Activated T-helper 2 cell treated with anti-CD3 and anti-CD28 coated beads, Interferon-gamma antibody, Interleukin-2, Interleukin-4, amounts not matched to agents 10 μg/mL and 5 μg/mL and 100 μg/mL, durations not matched to agents 14 hours and 24 hours and 36 hours (primary cell): ENCODE measurements around the gene CIROP. TPM values are rescaled to one million over a fixed set of nuclear protein-coding genes. Genes with fewer than 3 reads are reported as not detected.

Experiments used
- DNase-seq: peaks from one replicate; pipeline ENCODE4 v3.0.0; 2021; ENCODE audit warnings: low spot score
- H3K27ac Mint-ChIP-seq: one replicate; pipeline ENCODE4 v1.8.0; 2021; ENCODE audit warnings: mixed read lengths
- H3K27me3 Mint-ChIP-seq: one replicate; pipeline ENCODE4 v1.8.0; 2021; ENCODE audit warnings: low read depth, mixed read lengths
- H3K36me3 Mint-ChIP-seq: one replicate; pipeline ENCODE4 v1.8.0; 2021; ENCODE audit warnings: low read depth, mixed read lengths
- H3K4me1 Mint-ChIP-seq: one replicate; pipeline ENCODE4 v1.8.0; 2021; ENCODE audit warnings: low read depth, mixed read lengths
- H3K4me3 Mint-ChIP-seq: one replicate; pipeline ENCODE4 v1.8.0; 2021; ENCODE audit warnings: low read depth, mild to moderate bottlenecking, moderate library complexity, mixed read lengths
- H3K9me3 Mint-ChIP-seq: one replicate; pipeline ENCODE4 v1.8.0; 2021; ENCODE audit warnings: mixed read lengths
- intact Hi-C: fragments of 100-400 bp; cut with micrococcal nuclease; formaldehyde crosslinking; loops from one replicate; pipeline ENCODE4 v1.15.1; 2023
- total RNA-seq: library from RNA; stranded (reverse); gene quantifications from 2 replicates; pipeline ENCODE4 v1.2.3, GENCODE V29; 2022

The CIROP gene
- total RNA-seq, 1 donor from 2014 or later: not detected

DNA sequence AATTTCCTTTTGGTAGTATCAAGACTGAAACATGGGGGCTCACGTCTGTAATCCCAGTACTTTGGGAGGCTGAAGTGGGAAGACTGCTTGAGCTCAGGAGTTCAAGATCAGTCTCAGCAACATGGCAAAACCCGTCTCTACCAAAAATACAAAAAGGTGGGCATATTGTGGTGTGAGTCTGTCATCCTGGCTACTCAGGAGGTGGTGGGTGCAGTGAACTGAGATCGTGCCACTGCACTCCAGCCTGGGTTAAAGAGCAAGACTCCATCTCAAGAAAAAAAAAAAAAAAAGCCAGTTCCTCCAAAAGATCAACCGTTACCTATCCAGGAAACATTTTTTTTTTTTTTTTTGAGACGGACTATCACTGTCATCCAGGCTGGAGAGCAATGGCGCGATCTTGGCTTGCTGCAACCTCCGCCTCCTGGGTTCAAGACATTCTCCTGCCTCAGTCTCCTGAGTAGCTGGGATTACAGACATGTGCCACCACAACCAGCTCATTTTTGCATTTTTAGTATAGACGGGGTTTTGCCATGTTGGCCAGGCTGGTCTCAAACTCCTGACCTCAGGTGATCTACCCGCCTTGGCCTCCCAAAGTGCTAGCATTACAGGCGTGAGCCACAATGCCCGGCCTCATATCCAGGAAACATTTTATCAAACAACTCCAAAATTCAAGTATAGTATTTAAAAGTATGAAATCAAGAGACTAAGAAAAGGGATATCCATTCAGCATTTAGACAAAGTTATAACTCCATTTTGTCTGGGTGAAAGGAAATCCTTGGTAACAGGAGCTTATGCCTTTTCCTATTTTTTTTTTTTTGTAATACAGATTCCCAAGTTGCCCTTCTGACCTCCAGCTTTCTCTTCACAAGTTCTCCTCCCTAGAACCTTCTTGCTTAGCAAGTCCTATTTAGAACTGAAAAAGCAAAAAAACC, 13.2 kb downstream of the CIROP start:
- no peak overlapping the region for H3K27ac Mint-ChIP-seq
- no peaks in the 10 kb centered on the region for H3K9me3 Mint-ChIP-seq
- no peak for DNase-seq
- H3K27me3 Mint-ChIP-seq: no peaks in the 10 kb centered on the region
- intact Hi-C loops: no loop called here
- H3K36me3 Mint-ChIP-seq: peaks cover 61% of the 10 kb centered on the region
- no peak overlapping the region for H3K4me3 Mint-ChIP-seq
- H3K4me1 Mint-ChIP-seq: peaks cover 31% of the 10 kb centered on the region

DNA sequence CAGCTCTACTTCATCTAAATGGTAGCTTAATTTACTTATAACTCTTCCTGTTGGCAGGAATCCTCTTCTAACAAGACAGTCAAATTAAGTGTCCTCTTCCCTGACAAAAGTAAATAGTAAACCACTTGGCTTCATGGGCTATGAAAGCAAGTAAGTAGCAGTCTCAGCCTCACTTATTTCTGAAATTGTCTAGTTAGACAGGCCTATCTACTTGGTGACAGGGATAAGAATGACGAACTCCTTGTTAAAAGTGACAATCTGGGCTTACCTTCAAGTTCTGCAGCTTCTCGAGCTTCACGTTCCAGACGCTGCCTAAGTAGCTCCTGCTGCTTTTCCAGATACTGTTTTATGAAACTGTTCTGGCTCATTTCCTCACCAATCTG, 14.5 kb downstream of the CIROP start:
- H3K36me3 Mint-ChIP-seq: peaks cover 74% of the 10 kb centered on the region
- H3K27ac Mint-ChIP-seq: no peak overlapping the region
- no peaks in the 10 kb centered on the region for H3K9me3 Mint-ChIP-seq
- DNase-seq: no peak
- H3K27me3 Mint-ChIP-seq: no peaks in the 10 kb centered on the region
- intact Hi-C loops: no loop called here
- H3K4me3 Mint-ChIP-seq: no peak overlapping the region
- H3K4me1 Mint-ChIP-seq: peaks cover 41% of the 10 kb centered on the region

DNA sequence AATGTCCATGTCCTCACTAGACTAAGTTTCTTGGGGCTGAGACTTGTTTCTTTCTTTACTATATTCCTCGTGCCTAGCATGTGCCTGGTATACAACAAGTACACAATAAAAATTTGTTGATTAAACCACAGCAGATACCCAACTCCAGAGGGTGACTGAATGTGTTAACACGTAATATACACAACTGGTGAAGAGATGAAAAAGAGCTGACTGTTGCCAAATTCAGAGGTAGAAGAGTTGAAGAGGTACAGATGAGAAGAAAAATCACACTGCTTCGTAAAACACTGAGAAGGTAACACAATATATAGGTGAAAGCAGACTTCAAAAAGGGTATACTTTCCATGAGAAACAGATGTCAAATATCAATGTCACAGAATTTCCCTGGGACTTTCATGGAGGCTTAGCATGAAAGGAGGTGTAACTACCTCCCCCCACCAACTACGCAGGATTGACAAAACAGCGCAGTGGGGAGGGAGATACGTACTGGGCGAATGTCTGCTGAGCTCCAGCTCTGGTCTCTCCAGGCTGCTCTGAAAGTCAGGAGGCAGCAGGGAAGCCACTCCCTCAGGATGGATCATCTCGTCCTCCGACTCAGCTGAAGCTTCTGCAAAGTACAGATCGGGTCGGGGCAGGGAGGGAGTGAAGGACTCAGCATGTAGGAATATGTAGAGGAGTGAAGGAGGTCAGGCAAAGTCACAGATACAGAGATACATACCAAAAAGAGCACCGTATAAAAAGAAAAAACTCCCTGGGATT, 15.1 kb downstream of the CIROP start:
- Mint-ChIP-seq H3K4me3 (no peak overlapping the region), H3K4me1 (peaks cover 43% of the 10 kb centered on the region), H3K36me3 (peaks cover 79% of the 10 kb centered on the region), H3K27me3 (no peaks in the 10 kb centered on the region), H3K27ac (no peak overlapping the region), H3K9me3 (no peaks in the 10 kb centered on the region)
- intact Hi-C loops: no loop called here
- no peak for DNase-seq

DNA sequence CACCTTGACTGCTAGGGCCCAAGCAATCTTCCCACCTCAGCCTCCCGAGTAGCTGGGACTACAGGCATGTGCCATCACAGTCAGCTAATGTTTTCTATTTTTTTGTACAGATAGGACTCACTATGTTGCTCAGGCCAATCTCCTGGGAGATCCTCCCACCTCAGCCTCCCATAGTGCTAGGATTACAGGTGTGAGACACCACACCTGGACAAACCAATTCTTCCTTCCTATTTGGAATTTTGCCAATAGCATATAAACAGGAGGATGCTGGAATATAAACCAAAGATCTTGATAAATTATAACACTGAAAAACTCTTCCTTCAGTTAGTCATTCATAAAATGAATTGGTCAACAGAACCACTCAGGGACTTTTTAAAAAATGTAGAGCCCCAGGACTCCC, 18.2 kb downstream of the CIROP start:
- H3K9me3 Mint-ChIP-seq: no peaks in the 10 kb centered on the region
- peaks cover 30% of the 10 kb centered on the region for H3K4me1 Mint-ChIP-seq
- intact Hi-C loops: no loop called here
- H3K4me3 Mint-ChIP-seq: no peak overlapping the region
- H3K27ac Mint-ChIP-seq: no peak overlapping the region
- H3K27me3 Mint-ChIP-seq: no peaks in the 10 kb centered on the region
- no peak for DNase-seq
- H3K36me3 Mint-ChIP-seq: peaks cover 68% of the 10 kb centered on the region

DNA sequence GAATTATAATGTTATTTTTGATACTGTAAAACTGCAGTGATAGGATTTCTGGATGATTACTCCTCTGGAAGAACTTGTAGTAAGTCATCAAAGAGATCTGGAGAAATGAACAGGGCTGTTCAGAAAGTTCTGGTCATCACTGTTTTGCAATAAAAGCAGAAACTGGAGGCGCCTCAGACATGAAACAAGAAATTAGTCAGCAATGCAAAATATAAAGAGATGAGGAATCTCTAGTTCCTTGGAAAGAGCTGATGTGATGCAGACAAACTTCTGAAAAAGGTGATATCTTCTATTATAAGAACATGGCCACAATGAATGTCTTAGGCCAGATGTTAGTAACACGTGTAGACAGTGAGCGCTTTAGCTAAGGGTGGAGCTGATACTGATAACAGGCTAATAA, 19.3 kb downstream of the CIROP start:
- DNase-seq: no peak
- Mint-ChIP-seq H3K27me3 (no peaks in the 10 kb centered on the region), H3K36me3 (peaks cover 74% of the 10 kb centered on the region), H3K27ac (peak overlapping the region; percentile 86), H3K4me1 (peaks cover 28% of the 10 kb centered on the region), H3K9me3 (no peaks in the 10 kb centered on the region), H3K4me3 (no peak overlapping the region)
- intact Hi-C loops: no loop called here

DNA sequence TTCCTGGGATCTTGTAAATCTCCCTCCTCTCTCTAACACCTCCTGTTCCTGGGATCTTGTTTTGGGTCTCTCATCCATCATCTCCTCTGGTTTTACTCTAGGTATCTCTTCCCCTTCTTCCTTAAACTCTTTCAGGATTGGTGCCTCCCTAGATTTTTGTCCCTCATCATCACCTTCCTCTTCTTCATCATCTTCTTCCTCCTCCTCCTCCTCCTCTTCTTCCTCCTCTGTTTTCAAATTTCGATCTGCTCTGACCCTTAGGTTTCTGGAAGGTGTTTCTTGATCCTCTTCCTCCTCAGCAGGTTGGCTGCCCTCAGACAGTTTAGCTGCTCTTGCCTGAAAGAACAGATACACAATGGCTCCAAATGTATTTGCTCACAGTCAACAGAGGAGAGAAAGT, 24.3 kb downstream of the CIROP start:
- DNase-seq: no peak
- peaks cover 71% of the 10 kb centered on the region for H3K36me3 Mint-ChIP-seq
- peak overlapping the region; percentile 20 for H3K27ac Mint-ChIP-seq
- H3K27me3 Mint-ChIP-seq: no peaks in the 10 kb centered on the region
- peaks cover 9% of the 10 kb centered on the region for H3K4me1 Mint-ChIP-seq
- intact Hi-C loops: no loop called here
- H3K4me3 Mint-ChIP-seq: no peak overlapping the region
- no peaks in the 10 kb centered on the region for H3K9me3 Mint-ChIP-seq

DNA sequence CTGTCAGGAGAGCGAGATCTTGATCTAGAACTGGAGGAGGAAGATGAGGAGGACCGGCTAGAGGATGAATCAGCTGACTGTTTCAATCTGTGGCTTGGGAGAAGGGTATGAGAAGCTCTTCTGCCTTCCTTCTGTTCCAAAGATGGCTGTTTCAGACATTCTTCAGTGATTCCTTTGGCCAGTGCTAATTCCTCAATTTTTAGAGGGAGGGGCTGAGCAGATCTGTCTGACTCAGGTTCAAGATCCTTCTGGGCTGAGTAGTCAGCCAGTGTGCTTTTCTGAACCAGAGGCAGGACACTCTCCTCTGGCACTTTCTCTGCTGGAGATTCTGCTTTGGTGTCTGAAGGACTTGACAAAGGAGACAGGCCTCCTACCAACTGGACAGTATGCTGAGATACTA, 25.1 kb downstream of the CIROP start:
- no peak for DNase-seq
- Mint-ChIP-seq H3K36me3 (peaks cover 70% of the 10 kb centered on the region), H3K4me1 (peaks cover 5% of the 10 kb centered on the region), H3K4me3 (no peak overlapping the region), H3K27me3 (no peaks in the 10 kb centered on the region), H3K9me3 (no peaks in the 10 kb centered on the region), H3K27ac (no peak overlapping the region)
- intact Hi-C loops: no loop called here

DNA sequence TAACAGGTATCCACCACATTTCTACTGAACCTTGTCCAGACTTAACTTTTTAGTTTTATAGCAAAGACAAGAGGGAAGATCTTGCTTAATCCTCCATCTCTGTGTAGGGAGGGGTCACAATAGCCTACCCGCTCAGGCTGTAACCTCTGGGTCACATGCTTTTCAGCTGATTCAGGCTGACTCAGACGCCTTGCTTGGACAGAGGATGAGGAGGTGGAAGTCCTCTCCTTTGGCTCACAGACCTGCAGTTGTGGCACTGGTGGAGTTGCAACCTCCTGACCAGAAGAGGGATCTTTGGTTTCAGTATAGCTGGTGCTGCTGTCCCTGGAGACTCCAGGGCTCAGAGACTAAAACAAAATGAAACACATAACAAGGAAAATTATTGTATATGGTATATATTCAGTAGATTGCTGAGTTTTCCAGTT, 26.1 kb downstream of the CIROP start:
- Mint-ChIP-seq H3K4me3 (no peak overlapping the region), H3K27me3 (no peaks in the 10 kb centered on the region), H3K27ac (no peak overlapping the region), H3K9me3 (no peaks in the 10 kb centered on the region), H3K36me3 (peaks cover 72% of the 10 kb centered on the region), H3K4me1 (peaks cover 3% of the 10 kb centered on the region)
- DNase-seq: no peak
- intact Hi-C loops: no loop called here

DNA sequence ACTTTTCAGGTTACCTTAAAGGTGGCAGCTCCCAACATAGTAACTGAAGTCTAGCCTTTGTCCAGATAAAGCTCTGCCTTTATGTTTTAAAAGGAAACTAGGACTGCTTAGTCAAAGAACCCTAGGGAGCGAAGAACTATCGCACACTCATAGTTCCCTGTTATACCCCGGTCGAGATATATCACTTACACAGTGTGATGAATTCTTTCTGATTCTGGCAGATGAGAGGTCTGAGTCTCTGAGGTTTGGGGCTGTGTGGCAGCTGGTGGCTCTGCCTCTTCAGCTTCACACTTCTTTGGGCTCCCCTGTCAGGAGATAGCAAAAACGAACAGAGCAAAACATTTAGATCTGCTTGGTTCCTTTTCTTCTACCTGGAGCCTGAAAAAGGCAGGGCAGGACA, 26.8 kb downstream of the CIROP start:
- peaks cover 3% of the 10 kb centered on the region for H3K4me1 Mint-ChIP-seq
- H3K27me3 Mint-ChIP-seq: no peaks in the 10 kb centered on the region
- no peaks in the 10 kb centered on the region for H3K9me3 Mint-ChIP-seq
- H3K4me3 Mint-ChIP-seq: no peak overlapping the region
- intact Hi-C loops: no loop called here
- peaks cover 74% of the 10 kb centered on the region for H3K36me3 Mint-ChIP-seq
- no peak overlapping the region for H3K27ac Mint-ChIP-seq
- no peak for DNase-seq

DNA sequence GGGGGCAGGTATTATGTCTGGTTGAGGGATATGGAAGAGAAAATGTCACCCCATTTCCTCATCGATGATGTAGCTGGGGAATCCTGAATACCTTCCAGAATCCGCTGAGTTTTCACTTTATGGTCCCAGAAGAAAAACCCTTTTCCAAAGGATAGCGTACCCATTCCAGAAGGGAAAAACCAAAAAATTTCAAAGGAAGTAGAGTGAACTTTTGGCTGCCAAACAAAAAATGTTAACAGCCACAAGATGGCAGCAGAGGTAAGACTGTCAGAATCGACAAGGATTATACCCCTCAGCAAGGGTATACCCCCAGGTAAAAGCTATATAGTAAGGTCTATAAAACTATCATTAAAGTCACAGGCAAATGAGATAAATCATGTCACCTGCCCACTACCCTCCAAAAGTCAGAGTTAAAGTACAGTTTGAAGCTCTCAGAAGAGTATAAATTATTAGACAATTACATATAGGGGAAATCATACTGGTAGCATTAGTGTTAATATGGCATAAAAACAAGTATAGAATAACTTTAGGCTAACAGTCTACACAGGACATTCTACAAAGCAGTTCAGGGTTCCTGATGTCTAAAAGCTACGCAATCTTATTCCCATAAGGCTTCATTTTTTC, 27.9 kb downstream of the CIROP start:
- H3K27ac Mint-ChIP-seq: no peak overlapping the region
- intact Hi-C loops: no loop called here

DNA sequence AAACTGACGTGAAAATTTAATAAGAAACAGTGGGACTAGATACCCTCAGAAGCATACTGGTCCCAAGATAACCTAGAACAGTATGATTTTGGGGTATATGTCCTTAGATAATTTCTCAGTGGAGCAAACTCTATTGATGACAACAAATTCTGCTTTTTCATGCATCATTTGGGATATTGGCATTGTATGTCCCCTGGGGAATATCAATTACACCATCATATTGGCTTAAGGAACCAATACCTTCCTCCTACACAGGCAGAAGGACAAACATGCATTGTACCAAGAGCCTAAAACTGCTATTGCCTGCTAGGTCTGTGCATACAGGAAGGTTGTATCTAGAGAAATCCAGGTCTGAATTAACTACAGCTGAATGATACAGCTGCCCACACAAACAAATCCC, 29.9 kb downstream of the CIROP start:
- peaks cover 79% of the 10 kb centered on the region for H3K36me3 Mint-ChIP-seq
- no peaks in the 10 kb centered on the region for H3K9me3 Mint-ChIP-seq
- H3K4me1 Mint-ChIP-seq: peaks cover 19% of the 10 kb centered on the region

More for the DNA sequence above, 27.9 kb downstream of the CIROP start:
- H3K36me3 Mint-ChIP-seq: peaks cover 83% of the 10 kb centered on the region
- H3K27me3 Mint-ChIP-seq: no peaks in the 10 kb centered on the region
- no peak overlapping the region for H3K4me3 Mint-ChIP-seq
- no peak for DNase-seq
- H3K9me3 Mint-ChIP-seq: no peaks in the 10 kb centered on the region
- peaks cover 8% of the 10 kb centered on the region for H3K4me1 Mint-ChIP-seq

DNA sequence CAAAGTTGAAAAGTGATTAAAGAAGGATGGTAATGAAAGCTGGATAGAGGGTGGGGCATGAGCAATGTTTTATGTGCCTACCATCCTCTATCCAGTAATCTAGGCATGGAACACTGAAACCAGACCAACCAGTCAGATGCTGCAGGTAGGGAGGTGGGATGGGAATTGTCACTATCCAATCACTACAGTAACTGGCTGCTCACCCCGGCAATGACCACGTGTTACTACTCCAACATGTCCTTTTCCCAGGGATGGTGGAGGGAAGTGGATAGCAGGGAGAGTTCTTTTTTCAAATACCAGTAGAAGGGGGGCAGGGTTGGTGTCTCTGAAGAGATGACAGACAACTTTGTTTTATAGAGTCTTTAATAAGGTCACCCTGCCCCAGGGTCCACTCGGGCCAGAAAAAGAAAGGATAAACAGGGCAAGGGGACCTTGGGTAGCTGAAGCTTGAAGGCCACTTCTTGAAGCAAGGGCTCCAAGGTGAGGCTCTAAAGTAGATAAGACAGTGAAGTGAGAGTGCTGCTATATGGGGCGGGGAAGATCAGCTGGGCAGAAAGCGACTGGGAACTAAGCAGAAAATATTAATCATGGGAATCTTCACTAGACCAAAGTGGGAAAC, 32.8 kb downstream of the CIROP start:
- DNase-seq: no peak
- Mint-ChIP-seq H3K4me3 (peak overlapping the region; percentile 90), H3K27ac (peak overlapping the region; percentile 88), H3K36me3 (peaks cover 75% of the 10 kb centered on the region), H3K9me3 (no peaks in the 10 kb centered on the region), H3K4me1 (peaks cover 26% of the 10 kb centered on the region), H3K27me3 (no peaks in the 10 kb centered on the region)
- intact Hi-C loops: no loop called here

More for the DNA sequence above, 29.9 kb downstream of the CIROP start:
- Mint-ChIP-seq H3K4me3 (no peak overlapping the region), H3K27ac (no peak overlapping the region), H3K27me3 (no peaks in the 10 kb centered on the region)
- no peak for DNase-seq
- intact Hi-C loops: no loop called here
